DND-41 (cell line): Measurements from ENCODE around the gene GALNTL6.

ENCODE experiments used
- ATAC-seq: fragments of 200-7000 bp; cut with Tn5 transposase; 3 replicates; pipeline ENCODE4 v1.9.1; 2021; ENCODE audit warnings: low read depth; ENCODE audit not compliant: insufficient read depth
- DNase-seq: peaks from one replicate; pipeline ENCODE4 v3.0.0-alpha.2; 2020
- H2AFZ ChIP-seq: 2 replicates; pipeline ENCODE4 v1.6.0; 2012; ENCODE audit warnings: low read depth, low read length
- H3K27ac ChIP-seq: 2 replicates; pipeline ENCODE4 v1.5.1; 2012; ENCODE audit warnings: low read length, inconsistent platforms
- H3K27me3 ChIP-seq: fragments of 200-600 bp; sonication (generic); 2 replicates; pipeline ENCODE4 v1.6.0; 2012; ENCODE audit warnings: low read length, mild to moderate bottlenecking, inconsistent platforms; ENCODE audit not compliant: insufficient read depth, poor library complexity
- H3K36me3 ChIP-seq: 2 replicates; pipeline ENCODE4 v1.5.1; 2012; ENCODE audit warnings: low read length, inconsistent platforms; ENCODE audit not compliant: insufficient read depth
- H3K4me1 ChIP-seq: 2 replicates; pipeline ENCODE4 v1.5.1; 2012; ENCODE audit warnings: mild to moderate bottlenecking, low read length; ENCODE audit not compliant: insufficient read depth
- H3K4me2 ChIP-seq: 2 replicates; pipeline ENCODE4 v1.6.0; 2012; ENCODE audit warnings: mild to moderate bottlenecking, moderate library complexity, low read length, inconsistent platforms; ENCODE audit not compliant: insufficient read depth
- H3K4me3 ChIP-seq, 2 experiments: fragments of 200-600 bp in 1 of 2; shearing (Covaris generic) in 1 of 2; 2 replicates each; pipeline ENCODE4 v1.5.1; 2012 to 2016; ENCODE audit warnings: inconsistent platforms in 2 of 2, low read length in 2 of 2, mild to moderate bottlenecking in 2 of 2, low read depth in 1 of 2, moderate library complexity in 1 of 2
- H3K79me2 ChIP-seq: 2 replicates; pipeline ENCODE4 v1.6.0; 2012; ENCODE audit warnings: low read length, inconsistent platforms; ENCODE audit not compliant: insufficient read depth
- H3K9ac ChIP-seq: 2 replicates; pipeline ENCODE4 v1.6.0; 2012; ENCODE audit warnings: low read depth, mild to moderate bottlenecking, inconsistent platforms, low read length, moderate library complexity
- H3K9me3 ChIP-seq: 2 replicates; pipeline ENCODE4 v1.5.1; 2012; ENCODE audit warnings: low read length, moderate library complexity, mild to moderate bottlenecking, inconsistent platforms; ENCODE audit not compliant: insufficient read depth, severe bottlenecking
- H4K20me1 ChIP-seq: 2 replicates; pipeline ENCODE4 v1.6.0; 2012; ENCODE audit warnings: low read length; ENCODE audit not compliant: insufficient read depth
- EZH2 ChIP-seq: IDR thresholded peaks from 3 replicates; pipeline ENCODE4 v1.6.1; 2012; ENCODE audit warnings: borderline replicate concordance, low read depth, mild to moderate bottlenecking, moderate library complexity, low read length, inconsistent platforms; ENCODE audit not compliant: severe bottlenecking
- TF ChIP-seq, protein P1 (sequence below): IDR thresholded peaks from 2 replicates; pipeline ENCODE4 v1.5.1; 2012; ENCODE audit warnings: borderline replicate concordance, low read length, moderate library complexity, mild to moderate bottlenecking; ENCODE audit not compliant: poor library complexity, severe bottlenecking; ENCODE audit errors: extremely low read depth

Gene GALNTL6

DNA sequence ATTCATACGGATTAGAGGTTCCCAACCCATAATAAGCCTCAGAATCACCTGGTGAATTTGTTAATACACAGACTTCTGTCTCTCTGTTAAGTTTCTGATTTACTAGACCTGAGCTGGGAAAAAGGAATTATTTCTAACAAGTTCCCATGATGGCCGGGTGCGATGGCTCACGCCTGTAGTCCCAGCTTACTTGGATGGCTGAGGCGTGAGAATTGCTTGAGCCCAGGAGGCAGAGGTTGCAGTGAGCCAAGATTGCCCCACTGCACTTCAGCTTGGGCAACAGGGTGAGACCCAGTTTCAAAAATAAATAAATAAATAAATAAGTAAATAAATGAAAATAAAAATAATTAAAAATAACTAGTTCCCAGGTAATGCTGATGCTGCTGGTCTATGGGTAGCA, 412.3 kb downstream of the GALNTL6 start:
- no peak for DNase-seq
- H3K9me3 ChIP-seq: no peaks in the 10 kb centered on the region
- H3K4me1 ChIP-seq: no peaks in the 10 kb centered on the region
- no peaks in the 10 kb centered on the region for H3K27me3 ChIP-seq
- no peak overlapping the region for H3K4me2 ChIP-seq
- no peak for TF ChIP-seq EZH2
- TF ChIP-seq, protein P1, sequence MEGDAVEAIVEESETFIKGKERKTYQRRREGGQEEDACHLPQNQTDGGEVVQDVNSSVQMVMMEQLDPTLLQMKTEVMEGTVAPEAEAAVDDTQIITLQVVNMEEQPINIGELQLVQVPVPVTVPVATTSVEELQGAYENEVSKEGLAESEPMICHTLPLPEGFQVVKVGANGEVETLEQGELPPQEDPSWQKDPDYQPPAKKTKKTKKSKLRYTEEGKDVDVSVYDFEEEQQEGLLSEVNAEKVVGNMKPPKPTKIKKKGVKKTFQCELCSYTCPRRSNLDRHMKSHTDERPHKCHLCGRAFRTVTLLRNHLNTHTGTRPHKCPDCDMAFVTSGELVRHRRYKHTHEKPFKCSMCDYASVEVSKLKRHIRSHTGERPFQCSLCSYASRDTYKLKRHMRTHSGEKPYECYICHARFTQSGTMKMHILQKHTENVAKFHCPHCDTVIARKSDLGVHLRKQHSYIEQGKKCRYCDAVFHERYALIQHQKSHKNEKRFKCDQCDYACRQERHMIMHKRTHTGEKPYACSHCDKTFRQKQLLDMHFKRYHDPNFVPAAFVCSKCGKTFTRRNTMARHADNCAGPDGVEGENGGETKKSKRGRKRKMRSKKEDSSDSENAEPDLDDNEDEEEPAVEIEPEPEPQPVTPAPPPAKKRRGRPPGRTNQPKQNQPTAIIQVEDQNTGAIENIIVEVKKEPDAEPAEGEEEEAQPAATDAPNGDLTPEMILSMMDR: no peak
- H3K36me3 ChIP-seq: no peaks in the 10 kb centered on the region
- no peak overlapping the region for H2AFZ ChIP-seq
- H4K20me1 ChIP-seq: no peaks in the 10 kb centered on the region
- no peaks in the 10 kb centered on the region for H3K79me2 ChIP-seq
- H3K4me3 ChIP-seq: no peak overlapping the region
- ATAC-seq: no peak
- no peak overlapping the region for H3K27ac ChIP-seq
- H3K9ac ChIP-seq: no peak overlapping the region

DNA sequence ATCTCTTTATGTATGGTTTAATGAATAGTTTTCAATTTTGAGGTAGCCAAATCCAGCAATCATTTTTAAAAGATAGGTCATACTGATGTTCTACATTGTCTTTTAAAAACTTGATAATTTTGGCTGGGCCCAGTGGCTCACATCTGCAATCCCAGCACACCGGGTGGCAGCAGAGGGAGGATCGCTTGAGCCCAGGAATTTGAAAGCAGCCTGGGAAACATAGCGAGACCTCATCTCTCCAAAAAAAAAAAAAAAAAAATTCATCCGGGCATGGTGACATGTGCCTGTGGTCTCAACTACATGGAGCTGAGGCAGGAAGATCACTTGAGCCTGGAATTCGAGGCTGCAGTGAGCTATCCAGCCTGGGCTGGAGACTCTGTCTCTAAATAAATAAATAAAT, 419.8 kb downstream of the GALNTL6 start:
- no peaks in the 10 kb centered on the region for H3K4me1 ChIP-seq
- H3K79me2 ChIP-seq: no peaks in the 10 kb centered on the region
- H2AFZ ChIP-seq: no peak overlapping the region
- ATAC-seq (no peak), DNase-seq (no peak)
- no peak overlapping the region for H3K4me3 ChIP-seq
- H3K27ac ChIP-seq: no peak overlapping the region
- no peak overlapping the region for H3K9ac ChIP-seq
- no peak overlapping the region for H3K4me2 ChIP-seq
- H3K36me3 ChIP-seq: no peaks in the 10 kb centered on the region
- no peak for TF ChIP-seq EZH2
- TF ChIP-seq, protein P1: no peak
- no peaks in the 10 kb centered on the region for H3K27me3 ChIP-seq
- H4K20me1 ChIP-seq: no peaks in the 10 kb centered on the region
- H3K9me3 ChIP-seq: no peaks in the 10 kb centered on the region

DNA sequence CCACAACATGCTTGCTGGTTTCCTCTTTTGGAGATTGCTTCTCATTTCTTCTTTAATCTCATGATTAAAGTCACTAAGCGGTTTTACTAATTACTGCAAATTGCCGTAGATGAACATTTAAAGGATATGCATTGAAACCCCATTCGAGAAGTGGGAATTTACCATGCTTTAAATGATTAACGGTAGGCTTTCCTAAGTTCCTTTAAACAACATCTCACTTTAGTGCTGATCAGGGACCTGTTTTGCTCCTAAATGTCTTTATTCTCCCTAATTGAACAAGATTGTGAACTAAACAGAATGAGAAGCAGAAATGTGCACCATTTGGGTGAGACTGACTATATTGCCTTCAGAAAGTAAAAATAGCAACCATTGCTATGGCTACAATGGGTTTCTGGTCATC, 430.3 kb downstream of the GALNTL6 start:
- H3K4me2 ChIP-seq: no peak overlapping the region
- no peaks in the 10 kb centered on the region for H3K36me3 ChIP-seq
- H3K9me3 ChIP-seq: no peaks in the 10 kb centered on the region
- H2AFZ ChIP-seq: no peak overlapping the region
- H3K4me3 ChIP-seq: no peak overlapping the region
- TF ChIP-seq, protein P1: no peak
- no peak for TF ChIP-seq EZH2
- H3K79me2 ChIP-seq: no peaks in the 10 kb centered on the region
- no peaks in the 10 kb centered on the region for H3K27me3 ChIP-seq
- H4K20me1 ChIP-seq: no peaks in the 10 kb centered on the region
- no peak for ATAC-seq
- H3K4me1 ChIP-seq: no peaks in the 10 kb centered on the region
- H3K27ac ChIP-seq: no peak overlapping the region
- no peak for DNase-seq
- no peak overlapping the region for H3K9ac ChIP-seq

DNA sequence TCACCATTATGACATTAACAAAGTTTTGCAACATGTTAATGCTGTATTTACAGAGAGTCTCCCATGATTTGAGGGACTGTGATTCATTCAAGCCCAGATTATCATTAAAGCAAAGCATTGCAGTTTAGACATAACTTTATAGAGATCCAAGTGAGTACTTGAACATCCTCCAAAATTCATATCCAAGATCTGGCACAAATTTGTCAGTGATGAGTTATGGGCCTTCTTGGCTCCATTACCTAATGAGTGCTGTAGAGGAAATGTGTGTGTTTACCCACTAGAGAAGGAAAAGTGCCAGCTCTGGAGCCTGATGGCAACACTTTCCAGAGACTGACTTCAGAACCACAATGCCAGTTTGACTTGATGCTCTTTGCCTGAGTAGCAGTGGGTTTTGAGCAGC, 432.3 kb downstream of the GALNTL6 start:
- H3K4me3 ChIP-seq: no peak overlapping the region

More for the DNA sequence above, 432.3 kb downstream of the GALNTL6 start:
- Histone ChIP-seq H3K9me3 (no peaks in the 10 kb centered on the region), H3K27me3 (no peaks in the 10 kb centered on the region), H3K9ac (no peak overlapping the region), H4K20me1 (no peaks in the 10 kb centered on the region), H3K4me1 (no peaks in the 10 kb centered on the region), H3K36me3 (no peaks in the 10 kb centered on the region), H3K27ac (no peak overlapping the region), H2AFZ (no peak overlapping the region), H3K4me2 (no peak overlapping the region), H3K79me2 (no peaks in the 10 kb centered on the region)
- no peak for TF ChIP-seq EZH2
- TF ChIP-seq, protein P1: no peak
- ATAC-seq (no peak), DNase-seq (no peak)
